Measurements from ENCODE around the gene LRMDA.

GRCh38 chr10:75652146-75652740 is 220.8 kb downstream of the LRMDA start:
- TF ChIP-seq POLR2A (IDR thresholded peaks at IDR 0.05) (no peak), CTCF (IDR thresholded peaks at IDR 0.05) (no peak)
